ENCODE measurements around the gene COG3. TPM values are rescaled to one million over a fixed set of nuclear protein-coding genes. Genes with fewer than 3 reads are reported as not detected.

The COG3 gene
- total and polyA plus RNA-seq, 2 of the 13 experiments (the other 11 are each of a cell fraction or from before 2014, with no cell fraction given) = 37.8 to 47.5 TPM

GRCh38 chr13:45447050-45447661, 17.6 kb upstream of the COG3 start (continued):
- TF ChIP-seq, protein P1, sequence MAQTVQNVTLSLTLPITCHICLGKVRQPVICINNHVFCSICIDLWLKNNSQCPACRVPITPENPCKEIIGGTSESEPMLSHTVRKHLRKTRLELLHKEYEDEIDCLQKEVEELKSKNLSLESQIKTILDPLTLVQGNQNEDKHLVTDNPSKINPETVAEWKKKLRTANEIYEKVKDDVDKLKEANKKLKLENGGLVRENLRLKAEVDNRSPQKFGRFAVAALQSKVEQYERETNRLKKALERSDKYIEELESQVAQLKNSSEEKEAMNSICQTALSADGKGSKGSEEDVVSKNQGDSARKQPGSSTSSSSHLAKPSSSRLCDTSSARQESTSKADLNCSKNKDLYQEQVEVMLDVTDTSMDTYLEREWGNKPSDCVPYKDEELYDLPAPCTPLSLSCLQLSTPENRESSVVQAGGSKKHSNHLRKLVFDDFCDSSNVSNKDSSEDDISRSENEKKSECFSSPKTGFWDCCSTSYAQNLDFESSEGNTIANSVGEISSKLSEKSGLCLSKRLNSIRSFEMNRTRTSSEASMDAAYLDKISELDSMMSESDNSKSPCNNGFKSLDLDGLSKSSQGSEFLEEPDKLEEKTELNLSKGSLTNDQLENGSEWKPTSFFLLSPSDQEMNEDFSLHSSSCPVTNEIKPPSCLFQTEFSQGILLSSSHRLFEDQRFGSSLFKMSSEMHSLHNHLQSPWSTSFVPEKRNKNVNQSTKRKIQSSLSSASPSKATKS (CRISPR knock-in tag; IDR thresholded peaks at IDR 0.05) = no peak
- 0 out of 2 replicates have a peak, but pooled peaks have one; percentile 46 for TF ChIP-seq ZBTB43 (CRISPR knock-in tag; conservative IDR thresholded peaks at IDR 0.05)
- TF ChIP-seq ZNF776 (CRISPR knock-in tag; IDR thresholded peaks at IDR 0.05) = no peak
- TF ChIP-seq TGIF2 (CRISPR knock-in tag; IDR thresholded peaks at IDR 0.05) = no peak; the same call in 1 of the 2 replicates
- TF ChIP-seq ZNF841 (CRISPR knock-in tag; IDR thresholded peaks at IDR 0.05; ENCODE audit: borderline replicate concordance) = no peak
- TF ChIP-seq, protein P2, sequence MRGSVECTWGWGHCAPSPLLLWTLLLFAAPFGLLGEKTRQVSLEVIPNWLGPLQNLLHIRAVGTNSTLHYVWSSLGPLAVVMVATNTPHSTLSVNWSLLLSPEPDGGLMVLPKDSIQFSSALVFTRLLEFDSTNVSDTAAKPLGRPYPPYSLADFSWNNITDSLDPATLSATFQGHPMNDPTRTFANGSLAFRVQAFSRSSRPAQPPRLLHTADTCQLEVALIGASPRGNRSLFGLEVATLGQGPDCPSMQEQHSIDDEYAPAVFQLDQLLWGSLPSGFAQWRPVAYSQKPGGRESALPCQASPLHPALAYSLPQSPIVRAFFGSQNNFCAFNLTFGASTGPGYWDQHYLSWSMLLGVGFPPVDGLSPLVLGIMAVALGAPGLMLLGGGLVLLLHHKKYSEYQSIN (CRISPR knock-in tag; IDR thresholded peaks at IDR 0.05; ENCODE audit: borderline replicate concordance) = no peak
- TF ChIP-seq ZBTB21 (CRISPR knock-in tag; IDR thresholded peaks at IDR 0.05) = peak; percentile 88
- no peak; the same call in 1 of the 2 replicates for TF ChIP-seq AFF4 (CRISPR knock-in tag; IDR thresholded peaks at IDR 0.05)
- TF ChIP-seq AGO2 (optimal IDR thresholded peaks at IDR 0.05; ENCODE audit: low read depth, low read length) = no peak
- TF ChIP-seq HBP1 (CRISPR knock-in tag; IDR thresholded peaks at IDR 0.05; ENCODE audit: low read depth) = no peak
- no peak for TF ChIP-seq DDIT3 (CRISPR knock-in tag; IDR thresholded peaks at IDR 0.05)
- no peak for TF ChIP-seq SRSF9 (IDR thresholded peaks at IDR 0.05; ENCODE audit: borderline replicate concordance, insufficient read depth, low read depth, low read length, poor library complexity, severe bottlenecking)
- no peak for TF ChIP-seq PRDM4 (CRISPR knock-in tag; IDR thresholded peaks at IDR 0.05; ENCODE audit: borderline replicate concordance)
- TF ChIP-seq ELF3 (CRISPR knock-in tag; IDR thresholded peaks at IDR 0.05) = peak; percentile 56
- TF ChIP-seq GTF3A (CRISPR knock-in tag; conservative IDR thresholded peaks at IDR 0.05) = no peak
